Stimulated activated CD8-positive, alpha-beta memory T cell treated with anti-CD3 and anti-CD28 coated beads, Interleukin-7, amount 100 ng/mL, for 24 hours (primary cell): Measurements from ENCODE around the gene HOXD11.

Experiments
- DNase-seq: peaks from one replicate; pipeline ENCODE4 v3.0.0-alpha.2; 2020; ENCODE audit warnings: low read depth

HOXD11 gene

GRCh38 chr2:176093898-176094249 is 13.2 kb upstream of the HOXD11 start:
- DNase-seq = no peak

- no peak for DNase-seq
These were observed 12.7 kb upstream of the HOXD11 start for GRCh38 chr2:176094349-176094748.

GRCh38 chr2:176095421-176095820 is 11.7 kb upstream of the HOXD11 start:
- DNase-seq = no peak

- no peak for DNase-seq
These were observed 10.7 kb upstream of the HOXD11 start for GRCh38 chr2:176096243-176096985.

GRCh38 chr2:176096986-176097819 is 9.9 kb upstream of the HOXD11 start:
- peak; percentile 30 for DNase-seq

- no peak for DNase-seq
These were observed 9.2 kb upstream of the HOXD11 start for GRCh38 chr2:176097820-176098365.

GRCh38 chr2:176098366-176099158 is 8.5 kb upstream of the HOXD11 start:
- no peak for DNase-seq

- no peak for DNase-seq
These were observed 7.8 kb upstream of the HOXD11 start for GRCh38 chr2:176099159-176099727.

- no peak for DNase-seq
These were observed 7.1 kb upstream of the HOXD11 start, which contains the start of gene HOXD12 for GRCh38 chr2:176099728-176100546. Gene HOXD12 (plus strand): TSS chr2:176099795. CDS start chr2:176099802, 7 bp downstream.

- no peak for DNase-seq
These were observed 6.4 kb upstream of the HOXD11 start for GRCh38 chr2:176100547-176101140.

GRCh38 chr2:176101216-176101830 is 5.8 kb upstream of the HOXD11 start:
- DNase-seq = no peak

GRCh38 chr2:176101842-176102241 is 5.2 kb upstream of the HOXD11 start:
- no peak for DNase-seq

GRCh38 chr2:176102309-176102866 is 4.7 kb upstream of the HOXD11 start:
- no peak for DNase-seq

GRCh38 chr2:176103194-176103593 is 3.9 kb upstream of the HOXD11 start:
- DNase-seq = no peak

- no peak for DNase-seq
These were observed 3.3 kb upstream of the HOXD11 start for GRCh38 chr2:176103742-176104315.

GRCh38 chr2:176104316-176105077 is 2.6 kb upstream of the HOXD11 start:
- DNase-seq = no peak

GRCh38 chr2:176105078-176105729 is 1.9 kb upstream of the HOXD11 start:
- no peak for DNase-seq
